GM23338 (cell line): ENCODE results near the gene FBXO2. TPM values are rescaled to one million over a fixed set of nuclear protein-coding genes. Genes with fewer than 3 reads are reported as not detected.

Experiments
- ATAC-seq: fragments of 200-7000 bp; cut with Tn5 transposase; 3 replicates; pipeline ENCODE4 v1.9.1; 2020
- DNase-seq: peaks from one replicate; pipeline ENCODE4 v3.0.0-alpha.2; 2015; ENCODE audit warnings: low spot score
- H2AFZ ChIP-seq: fragments of 200-600 bp; sonication (generic); 2 replicates; pipeline ENCODE4 v1.8.0; 2016; ENCODE audit warnings: antibody characterized with exemption, mild to moderate bottlenecking, moderate library complexity
- H3F3A ChIP-seq: fragments of 200-600 bp; sonication (generic); replicated peaks from 2 replicates; pipeline ENCODE4 v1.8.0; 2017; ENCODE audit warnings: antibody characterized with exemption, mixed run types, low read depth
- H3K27ac ChIP-seq: fragments of 200-600 bp; sonication (generic); 2 replicates; pipeline ENCODE4 v1.6.1; 2016; ENCODE audit warnings: low read depth
- H3K27me3 ChIP-seq: fragments of 200-600 bp; sonication (generic); 2 replicates; pipeline ENCODE4 v1.8.0; 2016; ENCODE audit warnings: mild to moderate bottlenecking, mixed run types, moderate library complexity; ENCODE audit not compliant: insufficient read depth
- H3K36me3 ChIP-seq: fragments of 200-600 bp; sonication (generic); 2 replicates; pipeline ENCODE4 v1.8.0; 2016; ENCODE audit warnings: mild to moderate bottlenecking; ENCODE audit not compliant: insufficient read depth
- H3K4me1 ChIP-seq: fragments of 200-600 bp; sonication (generic); 2 replicates; pipeline ENCODE4 v1.8.0; 2016; ENCODE audit warnings: mild to moderate bottlenecking, moderate library complexity; ENCODE audit not compliant: insufficient read depth
- H3K4me2 ChIP-seq: fragments of 200-600 bp; sonication (generic); 2 replicates; pipeline ENCODE4 v1.7.1; 2017; ENCODE audit warnings: mixed run types
- H3K4me3 ChIP-seq: fragments of 200-600 bp; sonication (generic); 2 replicates; pipeline ENCODE4 v1.6.1; 2016; ENCODE audit warnings: mixed run types
- H3K79me2 ChIP-seq: fragments of 200-600 bp; sonication (generic); replicated peaks from 2 replicates; pipeline ENCODE4 v1.8.0; 2017; ENCODE audit warnings: mild to moderate bottlenecking; ENCODE audit not compliant: insufficient read depth
- H3K9me2 ChIP-seq: fragments of 200-600 bp; sonication (generic); 2 replicates; pipeline ENCODE4 v1.8.0; 2017; ENCODE audit not compliant: insufficient read depth
- H4K20me1 ChIP-seq: fragments of 200-600 bp; sonication (generic); replicated peaks from 2 replicates; pipeline ENCODE4 v1.8.0; 2017; ENCODE audit warnings: mild to moderate bottlenecking; ENCODE audit not compliant: insufficient read depth
- H3K27ac Mint-ChIP-seq: 2 replicates; pipeline ENCODE4 v1.8.0; 2020; ENCODE audit warnings: inconsistent platforms, mild to moderate bottlenecking, moderate library complexity, mixed read lengths
- H3K27me3 Mint-ChIP-seq: 3 replicates; pipeline ENCODE4 v1.8.0; 2022; ENCODE audit warnings: low read depth, mild to moderate bottlenecking, moderate library complexity, mixed read lengths, inconsistent platforms; ENCODE audit not compliant: insufficient read depth, poor library complexity
- H3K36me3 Mint-ChIP-seq: 3 replicates; pipeline ENCODE4 v1.8.0; 2021; ENCODE audit warnings: low read depth, mild to moderate bottlenecking, inconsistent platforms, moderate library complexity, mixed read lengths
- H3K4me1 Mint-ChIP-seq: 3 replicates; pipeline ENCODE4 v1.8.0; 2020; ENCODE audit warnings: mild to moderate bottlenecking, inconsistent platforms, mixed read lengths
- H3K4me3 Mint-ChIP-seq: 3 replicates; pipeline ENCODE4 v1.8.0; 2021; ENCODE audit warnings: moderate library complexity, mild to moderate bottlenecking, inconsistent platforms, mixed read lengths
- H3K9me3 Mint-ChIP-seq: 3 replicates; pipeline ENCODE4 v1.8.0; 2020; ENCODE audit warnings: moderate library complexity, mild to moderate bottlenecking, inconsistent platforms, mixed read lengths
- CREB1 ChIP-seq: fragments of 250-450 bp; sonication (Bioruptor Pico); IDR thresholded peaks from 2 replicates; pipeline ENCODE4 v1.5.0; 2020; ENCODE audit warnings: low read depth, mild to moderate bottlenecking, moderate library complexity
- EZH2 ChIP-seq: fragments of 200-600 bp; sonication (generic); IDR thresholded peaks from one replicate; pipeline ENCODE4 v1.8.0; 2017; ENCODE audit warnings: antibody characterized with exemption, mild to moderate bottlenecking, low read depth; ENCODE audit not compliant: unreplicated experiment
- NANOG ChIP-seq: IDR thresholded peaks from 2 replicates; pipeline ENCODE4 v1.6.1; 2016; ENCODE audit warnings: antibody characterized with exemption, borderline replicate concordance
- POLR2AphosphoS5 ChIP-seq: IDR thresholded peaks from 2 replicates; pipeline ENCODE4 v1.6.1; 2016; ENCODE audit warnings: antibody characterized with exemption, low read depth
- STAT1 ChIP-seq: IDR thresholded peaks from one replicate; pipeline ENCODE4 v1.6.1; 2016; ENCODE audit warnings: antibody characterized with exemption; ENCODE audit not compliant: unreplicated experiment
- ZNF114 ChIP-seq: fragments of 250-450 bp; sonication (Bioruptor Pico); IDR thresholded peaks from 2 replicates; pipeline ENCODE4 v1.5.0; 2020; ENCODE audit warnings: mild to moderate bottlenecking, moderate library complexity
- ZNF331 ChIP-seq: fragments of 250-450 bp; sonication (Bioruptor Pico); IDR thresholded peaks from 2 replicates; pipeline ENCODE4 v1.5.0; 2020; ENCODE audit warnings: low read depth, mild to moderate bottlenecking, moderate library complexity
- polyA plus RNA-seq: library from polyadenylated mRNA; unstranded; fragments of >200 nt; fragmentation: Nextera tagmentation; extraction: Ambion mirVana; gene quantifications from 2 replicates; pipeline ENCODE4 v1.2.1, GENCODE V29; 2016
- total RNA-seq: library from RNA; depleted of rRNA; stranded (reverse); fragments of >200 nt; shearing (Covaris generic); gene quantifications from 2 replicates; pipeline ENCODE4 v1.2.3, GENCODE V29; 2014
- TF ChIP-seq, protein P1 (sequence below): IDR thresholded peaks from 2 replicates; pipeline ENCODE4 v1.6.1; 2016; ENCODE audit warnings: antibody characterized with exemption
- TF ChIP-seq, protein P2 (sequence below), 2 experiments: fragments of 200-600 bp in 1 of 2; sonication (generic) in 1 of 2; conservative IDR thresholded peaks; 2 replicates each; pipeline versions ENCODE4 v1.5.1 to v1.6.1; 2016 to 2017; ENCODE audit warnings: antibody characterized with exemption in 2 of 2, low read depth in 2 of 2, mild to moderate bottlenecking in 2 of 2, moderate library complexity in 1 of 2
- TF ChIP-seq, protein P3 (sequence below): IDR thresholded peaks from one replicate; pipeline ENCODE4 v1.6.1; 2018; ENCODE audit warnings: antibody characterized with exemption; ENCODE audit not compliant: unreplicated experiment

Gene FBXO2
- total and polyA plus RNA-seq, 2 experiments from 2014 or later = 44.4 to 84.6 TPM

DNA sequence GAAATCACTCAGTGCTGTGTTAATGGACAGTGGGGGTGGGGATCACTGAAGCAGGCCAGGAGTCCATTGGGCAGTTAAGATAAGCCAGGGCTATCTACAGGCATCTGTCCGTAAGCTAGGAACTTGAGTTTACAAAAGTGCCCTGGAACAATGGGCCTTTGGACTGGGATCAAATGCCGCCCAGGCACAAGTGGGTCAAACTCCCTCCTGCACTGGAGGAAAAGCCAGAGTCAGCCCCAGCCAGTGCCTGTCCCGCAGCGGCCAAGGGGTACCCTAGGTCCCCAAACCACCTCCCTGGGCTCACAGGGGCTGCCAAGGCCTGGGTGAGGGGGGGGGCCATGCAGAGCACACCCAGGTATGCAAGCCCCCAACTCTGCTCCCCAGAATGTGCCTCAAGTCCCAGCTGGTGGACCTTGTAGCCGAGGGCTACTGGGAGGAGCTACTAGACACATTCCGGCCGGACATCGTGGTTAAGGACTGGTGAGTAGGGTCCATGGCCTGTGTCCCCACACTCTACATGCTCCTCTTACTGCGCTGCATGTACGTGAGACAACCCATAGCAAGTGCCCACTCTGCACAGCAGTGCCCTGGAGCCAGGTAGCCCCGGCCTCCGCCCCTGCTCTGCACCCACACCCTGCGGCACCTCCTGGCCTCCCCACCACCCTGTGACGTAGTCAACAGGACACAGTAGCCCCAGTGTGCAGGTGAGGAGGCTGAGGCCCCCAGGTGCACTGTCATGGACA is 17.5 kb upstream of the FBXO2 start:
- Histone ChIP-seq H3K79me2 (peaks cover 5% of the 10 kb centered on the region; the same call in 1 of the 2 replicates), H3K9me2 (no peaks in the 10 kb centered on the region), H3K27me3 (no peaks in the 10 kb centered on the region), H3F3A (peaks cover 46% of the 10 kb centered on the region), H3K36me3 (peaks cover 28% of the 10 kb centered on the region), H3K27ac (no peak overlapping the region), H4K20me1 (peaks cover 15% of the 10 kb centered on the region), H3K4me3 (no peak overlapping the region), H3K4me2 (no peak overlapping the region), H3K4me1 (no peaks in the 10 kb centered on the region), H2AFZ (no peak overlapping the region)
- TF ChIP-seq ZNF331 (CRISPR knock-in tag) (no peak), ZNF114 (CRISPR knock-in tag) (no peak), POLR2AphosphoS5 (peak; percentile 38; the same call in 1 of the 2 replicates), NANOG (no peak)
- TF ChIP-seq, protein P1, sequence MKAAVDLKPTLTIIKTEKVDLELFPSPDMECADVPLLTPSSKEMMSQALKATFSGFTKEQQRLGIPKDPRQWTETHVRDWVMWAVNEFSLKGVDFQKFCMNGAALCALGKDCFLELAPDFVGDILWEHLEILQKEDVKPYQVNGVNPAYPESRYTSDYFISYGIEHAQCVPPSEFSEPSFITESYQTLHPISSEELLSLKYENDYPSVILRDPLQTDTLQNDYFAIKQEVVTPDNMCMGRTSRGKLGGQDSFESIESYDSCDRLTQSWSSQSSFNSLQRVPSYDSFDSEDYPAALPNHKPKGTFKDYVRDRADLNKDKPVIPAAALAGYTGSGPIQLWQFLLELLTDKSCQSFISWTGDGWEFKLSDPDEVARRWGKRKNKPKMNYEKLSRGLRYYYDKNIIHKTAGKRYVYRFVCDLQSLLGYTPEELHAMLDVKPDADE = no peak
- H3K9me3 Mint-ChIP-seq = no peaks in the 10 kb centered on the region
- ATAC-seq = no peak; the same call in 2 of the 3 replicates
- no peak overlapping the region for H3K27ac Mint-ChIP-seq
- no peak for DNase-seq
- peaks cover 8% of the 10 kb centered on the region for H3K4me1 Mint-ChIP-seq
- no peak overlapping the region for H3K4me3 Mint-ChIP-seq
- H3K27me3 Mint-ChIP-seq = peaks cover 29% of the 10 kb centered on the region
- H3K36me3 Mint-ChIP-seq = peaks cover 86% of the 10 kb centered on the region

DNA sequence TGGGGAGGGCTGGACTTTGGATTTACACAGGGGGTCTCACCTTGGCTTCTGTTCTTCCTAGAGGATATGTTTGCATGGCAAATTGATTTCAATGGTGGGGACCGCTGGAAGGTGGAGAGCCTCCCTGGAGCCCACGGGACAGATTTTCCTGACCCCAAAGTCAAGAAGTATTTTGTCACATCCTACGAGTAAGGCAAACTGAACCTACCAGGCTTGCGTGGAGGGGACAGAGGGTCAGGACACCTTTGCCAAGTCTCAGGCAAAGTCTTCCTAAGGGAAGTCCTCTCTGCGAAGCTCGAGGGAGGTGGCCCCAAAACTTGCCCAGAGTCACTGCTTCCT is 16.9 kb upstream of the FBXO2 start:
- Histone ChIP-seq H3K27me3 (no peaks in the 10 kb centered on the region), H3K9me2 (no peaks in the 10 kb centered on the region), H4K20me1 (peaks cover 15% of the 10 kb centered on the region), H3K36me3 (peaks cover 26% of the 10 kb centered on the region), H3K27ac (no peak overlapping the region), H3F3A (peaks cover 47% of the 10 kb centered on the region), H3K79me2 (peaks cover 3% of the 10 kb centered on the region; the same call in 1 of the 2 replicates), H3K4me1 (no peaks in the 10 kb centered on the region), H3K4me3 (no peak overlapping the region), H2AFZ (no peak overlapping the region), H3K4me2 (no peak overlapping the region)
- DNase-seq (no peak), ATAC-seq (no peak)
- Mint-ChIP-seq H3K4me1 (peaks cover 7% of the 10 kb centered on the region), H3K4me3 (no peak overlapping the region), H3K27me3 (peaks cover 33% of the 10 kb centered on the region), H3K27ac (no peak overlapping the region), H3K9me3 (no peaks in the 10 kb centered on the region), H3K36me3 (peaks cover 84% of the 10 kb centered on the region)
- TF ChIP-seq, protein P1 = no peak

DNA sequence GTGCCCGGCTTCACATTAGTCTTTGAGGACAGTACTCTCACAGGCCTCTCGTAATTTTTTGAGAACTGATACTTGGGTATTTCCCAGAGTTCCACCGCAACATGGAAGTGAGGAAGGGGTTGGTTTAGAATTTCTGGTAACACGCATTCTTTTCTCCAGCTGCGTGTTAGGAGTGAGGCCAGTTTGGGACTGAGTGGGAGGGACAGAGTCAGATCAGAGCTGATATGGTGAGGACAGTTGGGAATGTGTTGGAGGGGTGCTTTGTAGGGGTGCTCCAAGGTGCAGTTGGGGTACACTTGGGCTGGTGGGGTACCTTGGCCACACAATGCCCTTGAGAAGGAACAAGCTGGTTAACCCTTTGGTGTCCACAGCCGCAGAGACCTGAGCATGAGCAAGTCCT is 16.5 kb upstream of the FBXO2 start:
- Mint-ChIP-seq H3K36me3 (peaks cover 79% of the 10 kb centered on the region), H3K4me1 (peaks cover 7% of the 10 kb centered on the region), H3K4me3 (no peak overlapping the region), H3K27me3 (peaks cover 35% of the 10 kb centered on the region), H3K9me3 (no peaks in the 10 kb centered on the region), H3K27ac (no peak overlapping the region)
- no peak overlapping the region for H3K4me3 ChIP-seq
- H2AFZ ChIP-seq = no peak overlapping the region
- no peaks in the 10 kb centered on the region for H3K27me3 ChIP-seq
- no peaks in the 10 kb centered on the region for H3K79me2 ChIP-seq
- peaks cover 24% of the 10 kb centered on the region for H3K36me3 ChIP-seq
- H3F3A ChIP-seq = peaks cover 43% of the 10 kb centered on the region
- H3K4me2 ChIP-seq = no peak overlapping the region
- ATAC-seq = no peak
- H3K9me2 ChIP-seq = no peaks in the 10 kb centered on the region
- no peak overlapping the region for H3K27ac ChIP-seq
- peaks cover 16% of the 10 kb centered on the region for H4K20me1 ChIP-seq
- DNase-seq = no peak
- H3K4me1 ChIP-seq = no peaks in the 10 kb centered on the region
- TF ChIP-seq, protein P2, sequence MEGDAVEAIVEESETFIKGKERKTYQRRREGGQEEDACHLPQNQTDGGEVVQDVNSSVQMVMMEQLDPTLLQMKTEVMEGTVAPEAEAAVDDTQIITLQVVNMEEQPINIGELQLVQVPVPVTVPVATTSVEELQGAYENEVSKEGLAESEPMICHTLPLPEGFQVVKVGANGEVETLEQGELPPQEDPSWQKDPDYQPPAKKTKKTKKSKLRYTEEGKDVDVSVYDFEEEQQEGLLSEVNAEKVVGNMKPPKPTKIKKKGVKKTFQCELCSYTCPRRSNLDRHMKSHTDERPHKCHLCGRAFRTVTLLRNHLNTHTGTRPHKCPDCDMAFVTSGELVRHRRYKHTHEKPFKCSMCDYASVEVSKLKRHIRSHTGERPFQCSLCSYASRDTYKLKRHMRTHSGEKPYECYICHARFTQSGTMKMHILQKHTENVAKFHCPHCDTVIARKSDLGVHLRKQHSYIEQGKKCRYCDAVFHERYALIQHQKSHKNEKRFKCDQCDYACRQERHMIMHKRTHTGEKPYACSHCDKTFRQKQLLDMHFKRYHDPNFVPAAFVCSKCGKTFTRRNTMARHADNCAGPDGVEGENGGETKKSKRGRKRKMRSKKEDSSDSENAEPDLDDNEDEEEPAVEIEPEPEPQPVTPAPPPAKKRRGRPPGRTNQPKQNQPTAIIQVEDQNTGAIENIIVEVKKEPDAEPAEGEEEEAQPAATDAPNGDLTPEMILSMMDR (conservative IDR thresholded peaks at IDR 0.05; ENCODE audit: low read depth in 2 of 2) = no peak
- TF ChIP-seq EZH2 = no peak
- TF ChIP-seq, protein P1 = no peak
- TF ChIP-seq, protein P3, sequence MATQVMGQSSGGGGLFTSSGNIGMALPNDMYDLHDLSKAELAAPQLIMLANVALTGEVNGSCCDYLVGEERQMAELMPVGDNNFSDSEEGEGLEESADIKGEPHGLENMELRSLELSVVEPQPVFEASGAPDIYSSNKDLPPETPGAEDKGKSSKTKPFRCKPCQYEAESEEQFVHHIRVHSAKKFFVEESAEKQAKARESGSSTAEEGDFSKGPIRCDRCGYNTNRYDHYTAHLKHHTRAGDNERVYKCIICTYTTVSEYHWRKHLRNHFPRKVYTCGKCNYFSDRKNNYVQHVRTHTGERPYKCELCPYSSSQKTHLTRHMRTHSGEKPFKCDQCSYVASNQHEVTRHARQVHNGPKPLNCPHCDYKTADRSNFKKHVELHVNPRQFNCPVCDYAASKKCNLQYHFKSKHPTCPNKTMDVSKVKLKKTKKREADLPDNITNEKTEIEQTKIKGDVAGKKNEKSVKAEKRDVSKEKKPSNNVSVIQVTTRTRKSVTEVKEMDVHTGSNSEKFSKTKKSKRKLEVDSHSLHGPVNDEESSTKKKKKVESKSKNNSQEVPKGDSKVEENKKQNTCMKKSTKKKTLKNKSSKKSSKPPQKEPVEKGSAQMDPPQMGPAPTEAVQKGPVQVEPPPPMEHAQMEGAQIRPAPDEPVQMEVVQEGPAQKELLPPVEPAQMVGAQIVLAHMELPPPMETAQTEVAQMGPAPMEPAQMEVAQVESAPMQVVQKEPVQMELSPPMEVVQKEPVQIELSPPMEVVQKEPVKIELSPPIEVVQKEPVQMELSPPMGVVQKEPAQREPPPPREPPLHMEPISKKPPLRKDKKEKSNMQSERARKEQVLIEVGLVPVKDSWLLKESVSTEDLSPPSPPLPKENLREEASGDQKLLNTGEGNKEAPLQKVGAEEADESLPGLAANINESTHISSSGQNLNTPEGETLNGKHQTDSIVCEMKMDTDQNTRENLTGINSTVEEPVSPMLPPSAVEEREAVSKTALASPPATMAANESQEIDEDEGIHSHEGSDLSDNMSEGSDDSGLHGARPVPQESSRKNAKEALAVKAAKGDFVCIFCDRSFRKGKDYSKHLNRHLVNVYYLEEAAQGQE = no peak
- TF ChIP-seq NANOG = no peak
- no peak for TF ChIP-seq CREB1
- TF ChIP-seq STAT1 = no peak
